GM23338 (cell line): ENCODE data around the gene MYCBP2. TPM values are rescaled to one million over a fixed set of nuclear protein-coding genes. Genes with fewer than 3 reads are reported as not detected.

Source experiments
- ATAC-seq: fragments of 200-7000 bp; cut with Tn5 transposase; 3 replicates; pipeline ENCODE4 v1.9.1; 2020
- DNase-seq: peaks from one replicate; pipeline ENCODE4 v3.0.0-alpha.2; 2015; ENCODE audit warnings: low spot score
- H2AFZ ChIP-seq: fragments of 200-600 bp; sonication (generic); 2 replicates; pipeline ENCODE4 v1.8.0; 2016; ENCODE audit warnings: antibody characterized with exemption, mild to moderate bottlenecking, moderate library complexity
- H3F3A ChIP-seq: fragments of 200-600 bp; sonication (generic); replicated peaks from 2 replicates; pipeline ENCODE4 v1.8.0; 2017; ENCODE audit warnings: antibody characterized with exemption, mixed run types, low read depth
- H3K27ac ChIP-seq: fragments of 200-600 bp; sonication (generic); 2 replicates; pipeline ENCODE4 v1.6.1; 2016; ENCODE audit warnings: low read depth
- H3K27me3 ChIP-seq: fragments of 200-600 bp; sonication (generic); 2 replicates; pipeline ENCODE4 v1.8.0; 2016; ENCODE audit warnings: mild to moderate bottlenecking, mixed run types, moderate library complexity; ENCODE audit not compliant: insufficient read depth
- H3K36me3 ChIP-seq: fragments of 200-600 bp; sonication (generic); 2 replicates; pipeline ENCODE4 v1.8.0; 2016; ENCODE audit warnings: mild to moderate bottlenecking; ENCODE audit not compliant: insufficient read depth
- H3K4me1 ChIP-seq: fragments of 200-600 bp; sonication (generic); 2 replicates; pipeline ENCODE4 v1.8.0; 2016; ENCODE audit warnings: mild to moderate bottlenecking, moderate library complexity; ENCODE audit not compliant: insufficient read depth
- H3K4me2 ChIP-seq: fragments of 200-600 bp; sonication (generic); 2 replicates; pipeline ENCODE4 v1.7.1; 2017; ENCODE audit warnings: mixed run types
- H3K4me3 ChIP-seq: fragments of 200-600 bp; sonication (generic); 2 replicates; pipeline ENCODE4 v1.6.1; 2016; ENCODE audit warnings: mixed run types
- H3K79me2 ChIP-seq: fragments of 200-600 bp; sonication (generic); replicated peaks from 2 replicates; pipeline ENCODE4 v1.8.0; 2017; ENCODE audit warnings: mild to moderate bottlenecking; ENCODE audit not compliant: insufficient read depth
- H3K9me2 ChIP-seq: fragments of 200-600 bp; sonication (generic); 2 replicates; pipeline ENCODE4 v1.8.0; 2017; ENCODE audit not compliant: insufficient read depth
- H4K20me1 ChIP-seq: fragments of 200-600 bp; sonication (generic); replicated peaks from 2 replicates; pipeline ENCODE4 v1.8.0; 2017; ENCODE audit warnings: mild to moderate bottlenecking; ENCODE audit not compliant: insufficient read depth
- H3K27ac Mint-ChIP-seq: 2 replicates; pipeline ENCODE4 v1.8.0; 2020; ENCODE audit warnings: inconsistent platforms, mild to moderate bottlenecking, moderate library complexity, mixed read lengths
- H3K27me3 Mint-ChIP-seq: 3 replicates; pipeline ENCODE4 v1.8.0; 2022; ENCODE audit warnings: low read depth, mild to moderate bottlenecking, moderate library complexity, mixed read lengths, inconsistent platforms; ENCODE audit not compliant: insufficient read depth, poor library complexity
- H3K36me3 Mint-ChIP-seq: 3 replicates; pipeline ENCODE4 v1.8.0; 2021; ENCODE audit warnings: low read depth, mild to moderate bottlenecking, inconsistent platforms, moderate library complexity, mixed read lengths
- H3K4me1 Mint-ChIP-seq: 3 replicates; pipeline ENCODE4 v1.8.0; 2020; ENCODE audit warnings: mild to moderate bottlenecking, inconsistent platforms, mixed read lengths
- H3K4me3 Mint-ChIP-seq: 3 replicates; pipeline ENCODE4 v1.8.0; 2021; ENCODE audit warnings: moderate library complexity, mild to moderate bottlenecking, inconsistent platforms, mixed read lengths
- H3K9me3 Mint-ChIP-seq: 3 replicates; pipeline ENCODE4 v1.8.0; 2020; ENCODE audit warnings: moderate library complexity, mild to moderate bottlenecking, inconsistent platforms, mixed read lengths
- CREB1 ChIP-seq: fragments of 250-450 bp; sonication (Bioruptor Pico); IDR thresholded peaks from 2 replicates; pipeline ENCODE4 v1.5.0; 2020; ENCODE audit warnings: low read depth, mild to moderate bottlenecking, moderate library complexity
- EZH2 ChIP-seq: fragments of 200-600 bp; sonication (generic); IDR thresholded peaks from one replicate; pipeline ENCODE4 v1.8.0; 2017; ENCODE audit warnings: antibody characterized with exemption, mild to moderate bottlenecking, low read depth; ENCODE audit not compliant: unreplicated experiment
- EZH2phosphoT487 ChIP-seq: fragments of 200-600 bp; sonication (generic); IDR thresholded peaks from one replicate; pipeline ENCODE4 v1.8.1; 2018; ENCODE audit warnings: antibody characterized with exemption; ENCODE audit not compliant: unreplicated experiment
- NANOG ChIP-seq: IDR thresholded peaks from 2 replicates; pipeline ENCODE4 v1.6.1; 2016; ENCODE audit warnings: antibody characterized with exemption, borderline replicate concordance
- POLR2AphosphoS5 ChIP-seq: IDR thresholded peaks from 2 replicates; pipeline ENCODE4 v1.6.1; 2016; ENCODE audit warnings: antibody characterized with exemption, low read depth
- STAT1 ChIP-seq: IDR thresholded peaks from one replicate; pipeline ENCODE4 v1.6.1; 2016; ENCODE audit warnings: antibody characterized with exemption; ENCODE audit not compliant: unreplicated experiment
- ZNF114 ChIP-seq: fragments of 250-450 bp; sonication (Bioruptor Pico); IDR thresholded peaks from 2 replicates; pipeline ENCODE4 v1.5.0; 2020; ENCODE audit warnings: mild to moderate bottlenecking, moderate library complexity
- ZNF331 ChIP-seq: fragments of 250-450 bp; sonication (Bioruptor Pico); IDR thresholded peaks from 2 replicates; pipeline ENCODE4 v1.5.0; 2020; ENCODE audit warnings: low read depth, mild to moderate bottlenecking, moderate library complexity
- polyA plus RNA-seq: library from polyadenylated mRNA; unstranded; fragments of >200 nt; fragmentation: Nextera tagmentation; extraction: Ambion mirVana; gene quantifications from 2 replicates; pipeline ENCODE4 v1.2.1, GENCODE V29; 2016
- total RNA-seq: library from RNA; depleted of rRNA; stranded (reverse); fragments of >200 nt; shearing (Covaris generic); gene quantifications from 2 replicates; pipeline ENCODE4 v1.2.3, GENCODE V29; 2014
- TF ChIP-seq, protein P1 (sequence below), 2 experiments: fragments of 200-600 bp in 1 of 2; sonication (generic) in 1 of 2; conservative IDR thresholded peaks; 2 replicates each; pipeline versions ENCODE4 v1.5.1 to v1.6.1; 2016 to 2017; ENCODE audit warnings: antibody characterized with exemption in 2 of 2, low read depth in 2 of 2, mild to moderate bottlenecking in 2 of 2, moderate library complexity in 1 of 2
- TF ChIP-seq, protein P2 (sequence below): IDR thresholded peaks from one replicate; pipeline ENCODE4 v1.6.1; 2018; ENCODE audit warnings: antibody characterized with exemption; ENCODE audit not compliant: unreplicated experiment
- TF ChIP-seq, protein P3 (sequence below): fragments of 250-450 bp; sonication (Bioruptor Pico); IDR thresholded peaks from 2 replicates; pipeline ENCODE4 v1.5.0; 2020; ENCODE audit warnings: mild to moderate bottlenecking, moderate library complexity
- TF ChIP-seq, protein P4 (sequence below): IDR thresholded peaks from 2 replicates; pipeline ENCODE4 v1.6.1; 2016; ENCODE audit warnings: antibody characterized with exemption

MYCBP2 gene
- total and polyA plus RNA-seq, 2 experiments from 2014 or later, result 54.6 to 77.2 TPM

DNA sequence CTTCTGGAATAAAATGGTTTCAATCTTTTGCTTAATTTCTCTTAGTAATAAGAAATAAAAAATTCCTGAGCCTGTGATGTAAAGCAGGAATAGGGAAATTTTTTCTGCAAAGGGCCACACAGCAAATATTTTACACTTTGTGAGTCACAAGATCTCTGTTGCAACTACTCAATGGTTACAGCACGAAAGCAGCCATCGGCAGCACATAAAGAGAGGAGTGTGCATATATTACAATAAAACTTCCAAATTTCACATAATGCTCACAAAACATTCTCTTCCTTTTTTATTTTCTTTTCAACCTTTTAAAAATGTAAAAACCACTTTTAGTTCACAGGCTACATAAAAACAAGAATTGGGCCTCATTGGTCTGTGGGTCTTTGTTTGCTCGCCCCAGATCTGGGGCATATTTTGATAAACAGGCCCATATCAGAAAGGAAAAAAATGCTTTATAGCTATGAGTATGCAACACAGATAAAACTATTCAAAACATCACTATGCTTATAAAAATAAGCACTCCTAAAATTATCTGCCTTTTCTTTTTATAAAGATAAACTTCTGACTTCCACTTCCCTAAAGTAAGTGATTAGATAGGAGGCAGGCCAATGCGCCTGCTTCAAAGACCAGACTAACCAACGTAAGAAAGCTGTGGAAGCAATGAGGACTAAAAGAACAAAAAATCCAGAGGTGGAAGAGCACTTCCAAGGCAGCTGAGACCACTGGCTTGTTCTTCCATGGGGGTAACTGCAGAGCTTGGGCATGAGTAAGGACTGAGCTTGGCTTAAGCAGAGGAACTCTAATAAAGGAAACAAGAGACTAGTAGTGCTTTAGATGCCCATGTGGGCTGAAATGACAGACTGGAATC is 26.5 kb downstream of the MYCBP2 start:
- no peak overlapping the region for H3K4me2 ChIP-seq
- H3K27me3 ChIP-seq, result no peaks in the 10 kb centered on the region
- H3K79me2 ChIP-seq, result peaks cover 91% of the 10 kb centered on the region
- Mint-ChIP-seq H3K27ac (peak overlapping the region; percentile 66; the same call in 1 of the 2 replicates), H3K4me3 (no peak overlapping the region), H3K36me3 (no peaks in the 10 kb centered on the region; the same call in 1 of the 3 replicates), H3K4me1 (peaks cover 37% of the 10 kb centered on the region), H3K27me3 (no peaks in the 10 kb centered on the region), H3K9me3 (no peaks in the 10 kb centered on the region; the same call in 2 of the 3 replicates)
- DNase-seq (peak; percentile 9), ATAC-seq (peak; percentile 40; the same call in 2 of the 3 replicates)
- no peak for TF ChIP-seq NANOG
- TF ChIP-seq ZNF114 (CRISPR knock-in tag), result no peak
- TF ChIP-seq POLR2AphosphoS5, result no peak
- TF ChIP-seq ZNF331 (CRISPR knock-in tag), result no peak
- TF ChIP-seq, protein P1, sequence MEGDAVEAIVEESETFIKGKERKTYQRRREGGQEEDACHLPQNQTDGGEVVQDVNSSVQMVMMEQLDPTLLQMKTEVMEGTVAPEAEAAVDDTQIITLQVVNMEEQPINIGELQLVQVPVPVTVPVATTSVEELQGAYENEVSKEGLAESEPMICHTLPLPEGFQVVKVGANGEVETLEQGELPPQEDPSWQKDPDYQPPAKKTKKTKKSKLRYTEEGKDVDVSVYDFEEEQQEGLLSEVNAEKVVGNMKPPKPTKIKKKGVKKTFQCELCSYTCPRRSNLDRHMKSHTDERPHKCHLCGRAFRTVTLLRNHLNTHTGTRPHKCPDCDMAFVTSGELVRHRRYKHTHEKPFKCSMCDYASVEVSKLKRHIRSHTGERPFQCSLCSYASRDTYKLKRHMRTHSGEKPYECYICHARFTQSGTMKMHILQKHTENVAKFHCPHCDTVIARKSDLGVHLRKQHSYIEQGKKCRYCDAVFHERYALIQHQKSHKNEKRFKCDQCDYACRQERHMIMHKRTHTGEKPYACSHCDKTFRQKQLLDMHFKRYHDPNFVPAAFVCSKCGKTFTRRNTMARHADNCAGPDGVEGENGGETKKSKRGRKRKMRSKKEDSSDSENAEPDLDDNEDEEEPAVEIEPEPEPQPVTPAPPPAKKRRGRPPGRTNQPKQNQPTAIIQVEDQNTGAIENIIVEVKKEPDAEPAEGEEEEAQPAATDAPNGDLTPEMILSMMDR (conservative IDR thresholded peaks at IDR 0.05; ENCODE audit: low read depth in 2 of 2), result no peak
- TF ChIP-seq EZH2phosphoT487, result no peak
- TF ChIP-seq, protein P2, sequence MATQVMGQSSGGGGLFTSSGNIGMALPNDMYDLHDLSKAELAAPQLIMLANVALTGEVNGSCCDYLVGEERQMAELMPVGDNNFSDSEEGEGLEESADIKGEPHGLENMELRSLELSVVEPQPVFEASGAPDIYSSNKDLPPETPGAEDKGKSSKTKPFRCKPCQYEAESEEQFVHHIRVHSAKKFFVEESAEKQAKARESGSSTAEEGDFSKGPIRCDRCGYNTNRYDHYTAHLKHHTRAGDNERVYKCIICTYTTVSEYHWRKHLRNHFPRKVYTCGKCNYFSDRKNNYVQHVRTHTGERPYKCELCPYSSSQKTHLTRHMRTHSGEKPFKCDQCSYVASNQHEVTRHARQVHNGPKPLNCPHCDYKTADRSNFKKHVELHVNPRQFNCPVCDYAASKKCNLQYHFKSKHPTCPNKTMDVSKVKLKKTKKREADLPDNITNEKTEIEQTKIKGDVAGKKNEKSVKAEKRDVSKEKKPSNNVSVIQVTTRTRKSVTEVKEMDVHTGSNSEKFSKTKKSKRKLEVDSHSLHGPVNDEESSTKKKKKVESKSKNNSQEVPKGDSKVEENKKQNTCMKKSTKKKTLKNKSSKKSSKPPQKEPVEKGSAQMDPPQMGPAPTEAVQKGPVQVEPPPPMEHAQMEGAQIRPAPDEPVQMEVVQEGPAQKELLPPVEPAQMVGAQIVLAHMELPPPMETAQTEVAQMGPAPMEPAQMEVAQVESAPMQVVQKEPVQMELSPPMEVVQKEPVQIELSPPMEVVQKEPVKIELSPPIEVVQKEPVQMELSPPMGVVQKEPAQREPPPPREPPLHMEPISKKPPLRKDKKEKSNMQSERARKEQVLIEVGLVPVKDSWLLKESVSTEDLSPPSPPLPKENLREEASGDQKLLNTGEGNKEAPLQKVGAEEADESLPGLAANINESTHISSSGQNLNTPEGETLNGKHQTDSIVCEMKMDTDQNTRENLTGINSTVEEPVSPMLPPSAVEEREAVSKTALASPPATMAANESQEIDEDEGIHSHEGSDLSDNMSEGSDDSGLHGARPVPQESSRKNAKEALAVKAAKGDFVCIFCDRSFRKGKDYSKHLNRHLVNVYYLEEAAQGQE, result no peak
- TF ChIP-seq STAT1, result no peak
- TF ChIP-seq, protein P3, sequence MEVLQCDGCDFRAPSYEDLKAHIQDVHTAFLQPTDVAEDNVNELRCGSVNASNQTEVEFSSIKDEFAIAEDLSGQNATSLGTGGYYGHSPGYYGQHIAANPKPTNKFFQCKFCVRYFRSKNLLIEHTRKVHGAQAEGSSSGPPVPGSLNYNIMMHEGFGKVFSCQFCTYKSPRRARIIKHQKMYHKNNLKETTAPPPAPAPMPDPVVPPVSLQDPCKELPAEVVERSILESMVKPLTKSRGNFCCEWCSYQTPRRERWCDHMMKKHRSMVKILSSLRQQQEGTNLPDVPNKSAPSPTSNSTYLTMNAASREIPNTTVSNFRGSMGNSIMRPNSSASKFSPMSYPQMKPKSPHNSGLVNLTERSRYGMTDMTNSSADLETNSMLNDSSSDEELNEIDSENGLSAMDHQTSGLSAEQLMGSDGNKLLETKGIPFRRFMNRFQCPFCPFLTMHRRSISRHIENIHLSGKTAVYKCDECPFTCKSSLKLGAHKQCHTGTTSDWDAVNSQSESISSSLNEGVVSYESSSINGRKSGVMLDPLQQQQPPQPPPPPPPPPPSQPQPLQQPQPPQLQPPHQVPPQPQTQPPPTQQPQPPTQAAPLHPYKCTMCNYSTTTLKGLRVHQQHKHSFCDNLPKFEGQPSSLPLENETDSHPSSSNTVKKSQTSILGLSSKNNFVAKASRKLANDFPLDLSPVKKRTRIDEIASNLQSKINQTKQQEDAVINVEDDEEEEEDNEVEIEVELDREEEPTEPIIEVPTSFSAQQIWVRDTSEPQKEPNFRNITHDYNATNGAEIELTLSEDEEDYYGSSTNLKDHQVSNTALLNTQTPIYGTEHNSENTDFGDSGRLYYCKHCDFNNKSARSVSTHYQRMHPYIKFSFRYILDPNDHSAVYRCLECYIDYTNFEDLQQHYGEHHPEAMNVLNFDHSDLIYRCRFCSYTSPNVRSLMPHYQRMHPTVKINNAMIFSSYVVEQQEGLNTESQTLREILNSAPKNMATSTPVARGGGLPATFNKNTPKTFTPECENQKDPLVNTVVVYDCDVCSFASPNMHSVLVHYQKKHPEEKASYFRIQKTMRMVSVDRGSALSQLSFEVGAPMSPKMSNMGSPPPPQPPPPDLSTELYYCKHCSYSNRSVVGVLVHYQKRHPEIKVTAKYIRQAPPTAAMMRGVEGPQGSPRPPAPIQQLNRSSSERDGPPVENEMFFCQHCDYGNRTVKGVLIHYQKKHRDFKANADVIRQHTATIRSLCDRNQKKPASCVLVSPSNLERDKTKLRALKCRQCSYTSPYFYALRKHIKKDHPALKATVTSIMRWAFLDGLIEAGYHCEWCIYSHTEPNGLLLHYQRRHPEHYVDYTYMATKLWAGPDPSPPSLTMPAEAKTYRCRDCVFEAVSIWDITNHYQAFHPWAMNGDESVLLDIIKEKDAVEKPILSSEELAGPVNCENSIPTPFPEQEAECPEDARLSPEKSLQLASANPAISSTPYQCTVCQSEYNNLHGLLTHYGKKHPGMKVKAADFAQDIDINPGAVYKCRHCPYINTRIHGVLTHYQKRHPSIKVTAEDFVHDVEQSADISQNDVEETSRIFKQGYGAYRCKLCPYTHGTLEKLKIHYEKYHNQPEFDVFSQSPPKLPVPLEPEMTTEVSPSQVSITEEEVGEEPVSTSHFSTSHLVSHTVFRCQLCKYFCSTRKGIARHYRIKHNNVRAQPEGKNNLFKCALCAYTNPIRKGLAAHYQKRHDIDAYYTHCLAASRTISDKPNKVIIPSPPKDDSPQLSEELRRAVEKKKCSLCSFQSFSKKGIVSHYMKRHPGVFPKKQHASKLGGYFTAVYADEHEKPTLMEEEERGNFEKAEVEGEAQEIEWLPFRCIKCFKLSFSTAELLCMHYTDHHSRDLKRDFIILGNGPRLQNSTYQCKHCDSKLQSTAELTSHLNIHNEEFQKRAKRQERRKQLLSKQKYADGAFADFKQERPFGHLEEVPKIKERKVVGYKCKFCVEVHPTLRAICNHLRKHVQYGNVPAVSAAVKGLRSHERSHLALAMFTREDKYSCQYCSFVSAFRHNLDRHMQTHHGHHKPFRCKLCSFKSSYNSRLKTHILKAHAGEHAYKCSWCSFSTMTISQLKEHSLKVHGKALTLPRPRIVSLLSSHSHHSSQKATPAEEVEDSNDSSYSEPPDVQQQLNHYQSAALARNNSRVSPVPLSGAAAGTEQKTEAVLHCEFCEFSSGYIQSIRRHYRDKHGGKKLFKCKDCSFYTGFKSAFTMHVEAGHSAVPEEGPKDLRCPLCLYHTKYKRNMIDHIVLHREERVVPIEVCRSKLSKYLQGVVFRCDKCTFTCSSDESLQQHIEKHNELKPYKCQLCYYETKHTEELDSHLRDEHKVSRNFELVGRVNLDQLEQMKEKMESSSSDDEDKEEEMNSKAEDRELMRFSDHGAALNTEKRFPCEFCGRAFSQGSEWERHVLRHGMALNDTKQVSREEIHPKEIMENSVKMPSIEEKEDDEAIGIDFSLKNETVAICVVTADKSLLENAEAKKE (CRISPR knock-in tag), result no peak
- no peak for TF ChIP-seq EZH2
- TF ChIP-seq, protein P4, sequence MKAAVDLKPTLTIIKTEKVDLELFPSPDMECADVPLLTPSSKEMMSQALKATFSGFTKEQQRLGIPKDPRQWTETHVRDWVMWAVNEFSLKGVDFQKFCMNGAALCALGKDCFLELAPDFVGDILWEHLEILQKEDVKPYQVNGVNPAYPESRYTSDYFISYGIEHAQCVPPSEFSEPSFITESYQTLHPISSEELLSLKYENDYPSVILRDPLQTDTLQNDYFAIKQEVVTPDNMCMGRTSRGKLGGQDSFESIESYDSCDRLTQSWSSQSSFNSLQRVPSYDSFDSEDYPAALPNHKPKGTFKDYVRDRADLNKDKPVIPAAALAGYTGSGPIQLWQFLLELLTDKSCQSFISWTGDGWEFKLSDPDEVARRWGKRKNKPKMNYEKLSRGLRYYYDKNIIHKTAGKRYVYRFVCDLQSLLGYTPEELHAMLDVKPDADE, result no peak
- TF ChIP-seq CREB1 (CRISPR knock-in tag), result no peak
- H3K4me1 ChIP-seq, result peaks cover 31% of the 10 kb centered on the region
- no peaks in the 10 kb centered on the region for H3F3A ChIP-seq
- H3K36me3 ChIP-seq, result no peaks in the 10 kb centered on the region
- H3K27ac ChIP-seq, result peak overlapping the region; percentile 36; the same call in 1 of the 2 replicates
- H2AFZ ChIP-seq, result no peak overlapping the region
- no peaks in the 10 kb centered on the region for H3K9me2 ChIP-seq
- H4K20me1 ChIP-seq, result no peaks in the 10 kb centered on the region
- no peak overlapping the region for H3K4me3 ChIP-seq
